Airway epithelial cell (primary cell): Measurements from ENCODE around the gene ADGRE2. TPM values are rescaled to one million over a fixed set of nuclear protein-coding genes. Genes with fewer than 3 reads are reported as not detected.

Source experiments
- total RNA-seq: library from RNA; depleted of rRNA; stranded (reverse); fragments of >200 nt; gene quantifications from 2 replicates; pipeline ENCODE4 v1.2.3, GENCODE V29; 2015

ADGRE2 gene
- total RNA-seq, result 3.5 and 6.3 TPM in 2 replicates

DNA sequence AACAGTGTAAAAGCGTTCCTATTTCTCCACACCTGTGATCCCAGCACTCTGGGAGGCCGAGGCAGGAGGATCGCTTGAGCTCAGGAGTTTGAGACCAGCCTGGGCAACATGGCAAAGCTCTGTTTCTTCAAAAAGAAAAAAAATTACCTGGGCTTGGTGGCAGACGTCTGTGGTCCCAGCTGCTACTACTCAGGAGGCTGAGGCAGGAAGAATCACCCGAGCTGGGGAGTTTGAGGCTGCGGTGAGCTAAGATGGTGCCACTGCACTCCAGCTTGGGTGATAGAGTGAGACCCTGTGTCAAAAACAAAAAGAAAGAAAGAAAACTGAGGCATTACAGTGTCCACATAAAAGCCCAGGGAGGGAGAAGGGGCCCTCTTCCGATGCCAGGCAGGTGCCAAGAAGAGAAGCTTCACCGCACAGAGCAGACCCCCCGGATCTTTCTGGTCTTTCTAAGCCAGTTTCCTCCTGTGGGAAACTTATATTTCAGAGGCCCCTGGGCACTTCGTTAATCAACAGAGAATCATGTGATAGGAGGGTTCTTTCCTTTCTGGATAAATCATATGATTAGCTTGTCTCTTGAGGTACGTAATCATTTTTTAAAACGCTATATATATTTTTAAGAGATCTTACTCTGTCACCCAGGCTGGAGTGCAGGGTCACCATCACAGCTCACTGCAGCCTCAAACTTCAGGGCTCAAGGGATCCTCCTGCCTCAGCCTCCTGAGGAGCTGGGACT, at the start of gene ADGRE2:
ADGRE2 (minus strand) TSS at position 451 of the 736 bp plus-strand sequence. CDS start 1,804 bp downstream, outside the sequence.

DNA sequence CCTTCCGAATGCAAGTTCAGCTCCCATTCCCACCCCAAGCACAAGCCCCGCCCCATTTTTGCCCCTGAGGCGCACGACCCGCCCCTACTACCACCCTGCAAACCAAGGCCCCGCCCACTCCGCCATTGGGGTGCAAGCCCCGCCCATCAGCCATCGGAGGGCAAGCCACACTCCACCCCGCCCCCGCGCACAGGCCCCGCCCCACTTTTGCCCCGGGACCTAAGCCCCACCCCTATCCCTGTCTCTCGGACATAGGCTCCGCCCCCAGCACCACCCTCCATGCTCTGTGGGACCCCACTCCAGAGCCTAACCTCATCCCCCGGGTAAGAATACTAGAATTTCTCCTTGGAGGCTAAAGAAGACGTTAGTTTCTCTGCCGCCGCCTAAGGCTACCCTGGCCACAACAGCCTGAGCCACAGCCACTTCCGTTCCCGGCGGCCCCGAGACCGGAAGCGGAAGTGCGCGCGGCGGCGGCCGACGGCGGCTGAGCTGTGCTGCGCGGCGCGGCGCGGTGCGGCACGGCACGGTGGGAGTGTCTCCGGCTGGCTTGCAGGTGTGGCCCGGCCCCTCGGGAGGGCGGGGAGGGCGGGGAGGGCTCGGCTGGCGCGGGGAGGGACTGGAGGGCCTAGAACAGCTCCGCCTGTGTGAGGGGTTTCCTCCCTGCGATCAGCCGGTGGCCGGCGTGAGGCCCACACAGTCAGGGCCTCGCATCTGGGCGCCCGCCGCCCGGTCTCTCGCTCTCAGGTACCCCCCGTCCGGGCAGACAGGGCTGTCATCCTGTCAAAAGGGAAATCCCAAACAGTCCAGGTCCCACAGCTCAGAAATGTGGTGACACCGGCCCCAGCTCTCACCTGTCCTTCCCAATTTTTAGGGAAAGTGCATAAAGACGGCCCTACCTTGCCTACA, 88.5 kb downstream of the ADGRE2 start, which contains the start of gene ZNF333:
ZNF333 (plus strand) TSS at position 451 of the 906 bp plus-strand sequence. CDS start 3,444 bp downstream, outside the sequence.

Other genes starting within 250 kb of the ADGRE2 start
- gene TECR, start 249.0 kb downstream of the ADGRE2 start, total RNA-seq, result 131 and 169 TPM in 2 replicates
- gene NDUFB7, start 206.5 kb downstream of the ADGRE2 start, total RNA-seq, result 375 and 385 TPM in 2 replicates
- gene CLEC17A, start 195.5 kb downstream of the ADGRE2 start, total RNA-seq, result not detected in 2 replicates
- not detected in 2 replicates for gene ADGRE3, start 103.7 kb downstream of the ADGRE2 start, total RNA-seq
- 3.7 and 6.9 TPM in 2 replicates for gene ZNF333, start 88.5 kb downstream of the ADGRE2 start, total RNA-seq
- gene OR7A5, start 56.6 kb upstream of the ADGRE2 start, total RNA-seq, result not detected in 2 replicates
- gene OR7C1, start 56.6 kb upstream of the ADGRE2 start, total RNA-seq, result 0.09 TPM in 1 of 2 replicates, not detected in the other
- not detected in 2 replicates for gene OR7A10, start 70.4 kb upstream of the ADGRE2 start, total RNA-seq
- not detected in 2 replicates for gene OR7A17, start 107.6 kb upstream of the ADGRE2 start, total RNA-seq
- gene OR7C2, start 162.9 kb upstream of the ADGRE2 start, total RNA-seq, result not detected in 2 replicates
- gene SLC1A6, start 201.3 kb upstream of the ADGRE2 start, total RNA-seq, result not detected in 2 replicates